OCI-LY7 (cell line): ENCODE measurements around the gene PSMD6. TPM values are rescaled to one million over a fixed set of nuclear protein-coding genes. Genes with fewer than 3 reads are reported as not detected.

Source experiments
- BruUV-seq: library from RNA; stranded (reverse); fragments of 400-500 nt; replicated peaks from 2 replicates; lab custom pipeline; 2021; lab: Mats Ljungman, UMichigan
- CTCF ChIA-PET: fragments of 300-600 bp; sonication (Branson Sonifier 250); formaldehyde crosslinking; loops from one replicate; lab custom pipeline; 2022; ENCODE audit warnings: antibody characterized with exemption; ENCODE audit not compliant: unreplicated experiment; lab: Charles Lee
- POLR2A ChIA-PET: fragments of 300-600 bp; sonication (Branson Sonifier 250); formaldehyde crosslinking; loops from one replicate; lab custom pipeline; 2022; ENCODE audit warnings: antibody characterized with exemption; lab: Charles Lee
- DNase-seq: peaks from one replicate; pipeline ENCODE4 v3.0.0-alpha.2; 2015; ENCODE audit warnings: low spot score
- H2AFZ ChIP-seq: fragments of 200-600 bp; sonication (generic), shearing (Covaris generic); 2 replicates; pipeline ENCODE4 v1.6.1; 2014; ENCODE audit warnings: mild to moderate bottlenecking, antibody characterized with exemption, low read length, moderate library complexity
- H3K27ac ChIP-seq: fragments of 200-600 bp; sonication (generic); 2 replicates; pipeline ENCODE4 v1.5.1; 2014; ENCODE audit warnings: mixed run types, low read depth, mild to moderate bottlenecking, moderate library complexity, low read length, inconsistent platforms; ENCODE audit not compliant: poor library complexity, severe bottlenecking
- H3K36me3 ChIP-seq: fragments of 200-600 bp; sonication (generic); 2 replicates; pipeline ENCODE4 v1.6.1; 2014; ENCODE audit warnings: mild to moderate bottlenecking, antibody characterized with exemption, low read length, moderate library complexity, mixed read lengths; ENCODE audit not compliant: insufficient read depth
- H3K4me1 ChIP-seq: fragments of 200-600 bp; sonication (generic); 2 replicates; pipeline ENCODE4 v1.5.1; 2014; ENCODE audit warnings: mild to moderate bottlenecking, low read length; ENCODE audit not compliant: insufficient read depth, poor library complexity, severe bottlenecking
- H3K4me2 ChIP-seq: fragments of 200-600 bp; sonication (generic); 2 replicates; pipeline ENCODE4 v1.6.1; 2014; ENCODE audit warnings: mild to moderate bottlenecking, low read length
- H3K4me3 ChIP-seq: fragments of 200-600 bp; sonication (generic); 2 replicates; pipeline ENCODE4 v1.5.1; 2014; ENCODE audit warnings: mild to moderate bottlenecking, low read depth, low read length; ENCODE audit not compliant: poor library complexity, severe bottlenecking
- H3K79me2 ChIP-seq: fragments of 200-600 bp; sonication (generic); 2 replicates; pipeline ENCODE4 v1.6.1; 2016; ENCODE audit warnings: low read depth, mild to moderate bottlenecking, low read length, moderate library complexity, mixed read lengths; ENCODE audit not compliant: insufficient read depth
- H3K9me2 ChIP-seq: fragments of 200-600 bp; sonication (generic); 2 replicates; pipeline ENCODE4 v1.6.1; 2016; ENCODE audit warnings: mild to moderate bottlenecking, low read length, mixed read lengths; ENCODE audit not compliant: insufficient read depth
- H3K9me3 ChIP-seq: fragments of 200-600 bp; sonication (generic); 2 replicates; pipeline ENCODE4 v1.6.1; 2014; ENCODE audit warnings: mild to moderate bottlenecking, mixed run types, low read length, mixed read lengths
- H4K20me1 ChIP-seq: fragments of 200-600 bp; sonication (generic); 2 replicates; pipeline ENCODE4 v1.6.1; 2014; ENCODE audit warnings: mild to moderate bottlenecking, antibody characterized with exemption, low read length, moderate library complexity, mixed read lengths; ENCODE audit not compliant: insufficient read depth
- EZH2phosphoT487 ChIP-seq: fragments of 200-600 bp; sonication (generic); IDR thresholded peaks from 2 replicates; pipeline ENCODE4 v1.6.1; 2018; ENCODE audit warnings: low read depth, borderline replicate concordance, mild to moderate bottlenecking, mixed run types, antibody characterized with exemption, low read length, moderate library complexity, mixed read lengths
- intact Hi-C: fragments of 100-400 bp; cut with micrococcal nuclease; formaldehyde crosslinking; loops from one replicate; pipeline ENCODE4 v1.10.0; 2022; ENCODE audit not compliant: unreplicated experiment
- total RNA-seq, 2 experiments: library from RNA; depleted of rRNA in 1 of 2; stranded (reverse); fragments of >200 nt in 1 of 2; shearing (Covaris generic) in 1 of 2; gene quantifications; 2 replicates each; pipeline ENCODE4 v1.2.3, GENCODE V29; 2014 to 2022
- TF ChIP-seq, protein P1 (sequence below): fragments of 200-600 bp; sonication (generic); conservative IDR thresholded peaks from 2 replicates; pipeline ENCODE4 v1.5.1; 2014; ENCODE audit warnings: mild to moderate bottlenecking, antibody characterized with exemption, low read length, moderate library complexity, mixed read lengths

PSMD6 gene
- total RNA-seq, 2 experiments from 2014 or later = 65.2 to 106 TPM

DNA sequence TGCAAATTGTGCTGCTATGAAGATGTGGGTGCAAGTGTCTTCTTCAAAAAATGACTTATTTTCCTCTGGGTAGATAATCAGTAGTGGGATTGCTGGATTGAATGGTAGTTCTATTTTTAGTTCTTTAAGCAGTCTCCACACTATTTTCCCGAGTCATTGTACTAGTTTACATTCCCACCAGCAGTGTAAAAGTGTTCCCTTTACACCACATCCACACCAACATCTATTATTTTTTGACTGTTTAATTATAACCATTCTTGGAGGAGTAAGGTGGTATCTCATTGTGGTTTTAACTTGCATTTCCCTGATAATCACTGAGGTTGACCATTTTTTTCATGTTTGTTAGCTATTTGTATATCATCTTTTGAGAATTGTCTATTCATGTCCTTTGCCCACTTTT is 19.7 kb upstream of the PSMD6 start:
- H2AFZ ChIP-seq = no peak overlapping the region
- no peaks in the 10 kb centered on the region for H4K20me1 ChIP-seq
- H3K4me2 ChIP-seq = no peak overlapping the region
- ChIA-PET POLR2A (interaction anchor here (0.7 to 0.8 kb wide), 2 partner anchors 12 to 54 kb away, joined by 3 to 4 read pairs; no protein-coding TSS in a partner anchor), CTCF (no interaction called here)
- no peaks in the 10 kb centered on the region for H3K9me2 ChIP-seq
- H3K9me3 ChIP-seq = no peaks in the 10 kb centered on the region
- peaks cover 23% of the 10 kb centered on the region for H3K4me1 ChIP-seq
- no peak for DNase-seq
- intact Hi-C loops = no loop called here
- TF ChIP-seq, protein P1, sequence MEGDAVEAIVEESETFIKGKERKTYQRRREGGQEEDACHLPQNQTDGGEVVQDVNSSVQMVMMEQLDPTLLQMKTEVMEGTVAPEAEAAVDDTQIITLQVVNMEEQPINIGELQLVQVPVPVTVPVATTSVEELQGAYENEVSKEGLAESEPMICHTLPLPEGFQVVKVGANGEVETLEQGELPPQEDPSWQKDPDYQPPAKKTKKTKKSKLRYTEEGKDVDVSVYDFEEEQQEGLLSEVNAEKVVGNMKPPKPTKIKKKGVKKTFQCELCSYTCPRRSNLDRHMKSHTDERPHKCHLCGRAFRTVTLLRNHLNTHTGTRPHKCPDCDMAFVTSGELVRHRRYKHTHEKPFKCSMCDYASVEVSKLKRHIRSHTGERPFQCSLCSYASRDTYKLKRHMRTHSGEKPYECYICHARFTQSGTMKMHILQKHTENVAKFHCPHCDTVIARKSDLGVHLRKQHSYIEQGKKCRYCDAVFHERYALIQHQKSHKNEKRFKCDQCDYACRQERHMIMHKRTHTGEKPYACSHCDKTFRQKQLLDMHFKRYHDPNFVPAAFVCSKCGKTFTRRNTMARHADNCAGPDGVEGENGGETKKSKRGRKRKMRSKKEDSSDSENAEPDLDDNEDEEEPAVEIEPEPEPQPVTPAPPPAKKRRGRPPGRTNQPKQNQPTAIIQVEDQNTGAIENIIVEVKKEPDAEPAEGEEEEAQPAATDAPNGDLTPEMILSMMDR = no peak
- TF ChIP-seq EZH2phosphoT487 = no peak
- no peak overlapping the region for H3K4me3 ChIP-seq
- no peaks in the 10 kb centered on the region for H3K36me3 ChIP-seq
- BruUV-seq = no TSS peak
- H3K79me2 ChIP-seq = no peaks in the 10 kb centered on the region
- no peak overlapping the region for H3K27ac ChIP-seq

DNA sequence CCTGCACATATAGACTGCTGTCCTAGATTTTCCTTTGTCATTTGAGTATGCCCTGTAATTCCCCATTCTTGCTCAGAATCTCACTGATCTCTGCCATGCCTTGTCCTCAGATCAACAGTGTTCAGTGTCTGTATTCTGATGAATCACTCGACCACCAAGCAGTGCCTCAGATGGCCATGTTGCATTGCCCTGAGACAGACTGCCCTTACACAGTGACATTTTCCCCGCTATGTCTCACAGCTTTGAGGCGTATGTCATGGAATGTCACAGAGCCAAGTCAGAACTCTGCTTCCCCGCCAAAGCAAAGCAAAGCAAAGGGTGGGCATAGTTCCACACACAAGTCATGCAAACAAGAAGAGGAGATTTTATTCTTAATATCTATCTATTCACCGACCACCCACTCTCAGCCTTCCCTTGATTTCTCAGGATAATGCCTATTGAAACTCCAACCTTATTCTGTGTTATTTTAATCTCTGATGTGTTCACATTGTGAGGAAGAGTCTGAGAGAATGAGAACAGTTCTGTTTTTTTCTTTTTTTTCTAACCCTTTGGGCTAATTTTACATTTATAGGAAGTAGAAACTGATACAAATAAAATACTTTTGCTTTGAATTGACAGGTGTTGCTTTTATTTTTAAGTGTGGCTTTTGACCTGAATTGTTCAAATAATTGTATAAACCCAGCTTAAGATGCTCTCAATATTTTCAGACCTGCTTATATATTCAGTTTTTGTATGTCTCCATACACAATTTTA is 16.9 kb upstream of the PSMD6 start:
- ChIA-PET POLR2A (interaction anchor here (1.6 to 4.0 kb wide), 4 partner anchors 9 to 185 kb away, joined by 4 to 22 read pairs (median 6); partner anchors contain the start of genes PRICKLE2 and PSMD6), CTCF (no interaction called here)
- Histone ChIP-seq H3K4me1 (peaks cover 23% of the 10 kb centered on the region), H2AFZ (peak overlapping the region; percentile 69; the same call in 1 of the 2 replicates), H3K36me3 (no peaks in the 10 kb centered on the region), H3K4me2 (peak overlapping the region; percentile 33), H3K79me2 (no peaks in the 10 kb centered on the region), H3K27ac (no peak overlapping the region), H3K9me2 (no peaks in the 10 kb centered on the region), H4K20me1 (no peaks in the 10 kb centered on the region), H3K4me3 (no peak overlapping the region), H3K9me3 (no peaks in the 10 kb centered on the region)
- no TSS peak for BruUV-seq
- DNase-seq = no peak
- TF ChIP-seq, protein P1 = no peak
- no peak for TF ChIP-seq EZH2phosphoT487
- intact Hi-C loops = no loop called here

DNA sequence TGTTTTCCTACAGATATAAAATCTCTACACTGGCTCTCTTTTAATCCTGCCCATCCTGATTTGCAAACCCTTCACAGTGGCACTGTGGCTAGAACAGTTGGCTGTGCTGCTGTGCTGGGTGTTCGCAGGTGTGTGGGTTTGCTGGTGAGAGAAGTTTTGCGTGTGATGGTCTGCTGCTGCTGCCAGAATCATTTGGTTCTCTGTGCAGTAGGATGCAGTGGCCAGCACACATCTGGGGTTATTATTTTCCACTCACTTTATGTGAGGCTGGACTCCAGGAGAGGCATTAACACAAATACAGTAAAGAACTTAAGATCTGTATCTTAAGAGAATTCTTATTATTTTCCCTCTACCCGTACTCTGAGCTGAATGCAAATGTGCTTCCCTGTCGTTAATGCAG is 16.0 kb upstream of the PSMD6 start:
- intact Hi-C loops = no loop called here
- Histone ChIP-seq H3K4me2 (peak overlapping the region; percentile 33; the same call in 1 of the 2 replicates), H3K9me2 (no peaks in the 10 kb centered on the region), H3K36me3 (no peaks in the 10 kb centered on the region), H3K4me3 (no peak overlapping the region), H3K9me3 (peaks cover 2% of the 10 kb centered on the region), H4K20me1 (no peaks in the 10 kb centered on the region), H3K27ac (no peak overlapping the region), H2AFZ (no peak overlapping the region), H3K4me1 (peaks cover 23% of the 10 kb centered on the region), H3K79me2 (no peaks in the 10 kb centered on the region)
- TF ChIP-seq, protein P1 = no peak
- TF ChIP-seq EZH2phosphoT487 = no peak
- BruUV-seq = no TSS peak
- DNase-seq = no peak
- CTCF ChIA-PET = interaction anchor here (1.6 kb wide), 1 partner anchor 31 kb away, joined by 3 read pairs; no protein-coding TSS in a partner anchor
- POLR2A ChIA-PET = interaction anchor here (0.6 to 4.0 kb wide), 7 partner anchors 10 to 1336 kb away, joined by 3 to 22 read pairs (median 4); partner anchors contain the start of genes PRICKLE2 and PSMD6
